ENCODE results near the gene ZNF385B.

ZNF385B gene

GRCh38 chr2:179581605-179582004, 279.8 kb downstream of the ZNF385B start:
- TF ChIP-seq USF1 (IDR thresholded peaks at IDR 0.05) (peak; percentile 64), TEAD4 (IDR thresholded peaks at IDR 0.05) (no peak), CREB1 (IDR thresholded peaks at IDR 0.05; ENCODE audit: low read depth) (no peak), EGR1 (IDR thresholded peaks at IDR 0.05) (no peak), CEBPB (IDR thresholded peaks at IDR 0.05) (no peak)

- TF ChIP-seq YY1 (IDR thresholded peaks at IDR 0.05; ENCODE audit: low read depth), result no peak
- no peak for TF ChIP-seq NFIC (IDR thresholded peaks at IDR 0.05)
- no peak for TF ChIP-seq CREB1 (IDR thresholded peaks at IDR 0.05; ENCODE audit: low read depth)
- TF ChIP-seq EGR1 (IDR thresholded peaks at IDR 0.05), result no peak
- TF ChIP-seq TAF1 (IDR thresholded peaks at IDR 0.05; ENCODE audit: low read depth), result no peak
- no peak for TF ChIP-seq FOXM1 (IDR thresholded peaks at IDR 0.05; ENCODE audit: borderline replicate concordance, low read depth)
- TF ChIP-seq ZBTB7A (IDR thresholded peaks at IDR 0.05; ENCODE audit: low read depth), result no peak
- no peak for TF ChIP-seq CEBPB (IDR thresholded peaks at IDR 0.05)
These were observed 280.9 kb downstream of the ZNF385B start for GRCh38 chr2:179580378-179581146.

GRCh38 chr2:179579800-179580199, 281.6 kb downstream of the ZNF385B start:
- TF ChIP-seq CEBPB (IDR thresholded peaks at IDR 0.05), result 0 out of 2 replicates have a peak, but pooled peaks have one; percentile 18
- TF ChIP-seq MAX (IDR thresholded peaks at IDR 0.05), result no peak
- TF ChIP-seq USF1 (IDR thresholded peaks at IDR 0.05), result no peak
- no peak for TF ChIP-seq YY1 (IDR thresholded peaks at IDR 0.05; ENCODE audit: low read depth)
- TF ChIP-seq NFIC (IDR thresholded peaks at IDR 0.05), result no peak
- TF ChIP-seq EGR1 (IDR thresholded peaks at IDR 0.05), result no peak
- no peak for TF ChIP-seq RAD21 (IDR thresholded peaks at IDR 0.05; ENCODE audit: low read depth)
- TF ChIP-seq EP300 (IDR thresholded peaks at IDR 0.05; ENCODE audit: borderline replicate concordance), result no peak

GRCh38 chr2:179578171-179578916, 283.1 kb downstream of the ZNF385B start:
- TF ChIP-seq CREB1 (IDR thresholded peaks at IDR 0.05; ENCODE audit: low read depth), result no peak
- TF ChIP-seq EP300 (IDR thresholded peaks at IDR 0.05; ENCODE audit: borderline replicate concordance), result no peak
- no peak for TF ChIP-seq TAF1 (IDR thresholded peaks at IDR 0.05; ENCODE audit: low read depth)
- no peak for TF ChIP-seq REST (IDR thresholded peaks at IDR 0.05; ENCODE audit: low read depth)
- TF ChIP-seq MAX (IDR thresholded peaks at IDR 0.05), result no peak
- no peak for TF ChIP-seq TEAD4 (IDR thresholded peaks at IDR 0.05)
- no peak for TF ChIP-seq EGR1 (IDR thresholded peaks at IDR 0.05)
- TF ChIP-seq TCF12 (IDR thresholded peaks at IDR 0.05; ENCODE audit: low read depth), result no peak

- TF ChIP-seq RAD21 (IDR thresholded peaks at IDR 0.05; ENCODE audit: low read depth) (no peak), USF1 (IDR thresholded peaks at IDR 0.05) (no peak), NFIC (IDR thresholded peaks at IDR 0.05) (no peak), YY1 (IDR thresholded peaks at IDR 0.05; ENCODE audit: low read depth) (no peak), CEBPB (IDR thresholded peaks at IDR 0.05) (no peak), MAX (IDR thresholded peaks at IDR 0.05) (no peak), CREB1 (IDR thresholded peaks at IDR 0.05; ENCODE audit: low read depth) (no peak), EGR1 (IDR thresholded peaks at IDR 0.05) (no peak)
These were observed 287.3 kb downstream of the ZNF385B start for GRCh38 chr2:179574061-179574519.

GRCh38 chr2:179572544-179572943, 288.9 kb downstream of the ZNF385B start:
- TF ChIP-seq MAX (IDR thresholded peaks at IDR 0.05), result no peak

GRCh38 chr2:179571721-179572120, 289.7 kb downstream of the ZNF385B start:
- TF ChIP-seq ZBTB7A (IDR thresholded peaks at IDR 0.05; ENCODE audit: low read depth), result no peak

Measured in Ishikawa (cell line).